Measurements from ENCODE around the gene MRPL11. TPM values are rescaled to one million over a fixed set of nuclear protein-coding genes. Genes with fewer than 3 reads are reported as not detected.
"Not testable (repeated sequence)": the region's sequence is repeated elsewhere in the genome, so short reads cannot be mapped to it uniquely, and the experiment has no call there.

MRPL11 gene
- total and polyA plus RNA-seq, 4 donors: 18.0 to 45.6 (median 32.3) TPM

- 5% methylated on average over 12 of the region's 12 CpGs for WGBS
- TF ChIP-seq YY1 (IDR thresholded peaks at IDR 0.05) (no peak), NR2F2 (IDR thresholded peaks at IDR 0.05) (no peak), MAX (IDR thresholded peaks at IDR 0.05) (no peak), ATF3 (IDR thresholded peaks at IDR 0.05) (no peak), HNF4G (IDR thresholded peaks at IDR 0.05) (no peak), JUND (IDR thresholded peaks at IDR 0.05) (no peak), ZBTB33 (IDR thresholded peaks at IDR 0.05) (no peak), EGR1 (IDR thresholded peaks at IDR 0.05; ENCODE audit: low read depth in 2 of 2) (no peak), FOXA1 (IDR thresholded peaks at IDR 0.05) (no peak), CTCF (IDR thresholded peaks at IDR 0.05; ENCODE audit: low read depth, low read length, missing input control) (no peak), SP1 (IDR thresholded peaks at IDR 0.05) (no peak)
- peaks cover 5 to 19% (median 7%) of the 10 kb centered on the region in 4 donors for H3K36me3 ChIP-seq (ENCODE audit: control insufficient read depth in 4 of 4, insufficient read depth in 3 of 4, low read depth in 1 of 4, low read length in 3 of 4)
- H3K9ac ChIP-seq (ENCODE audit: low read depth in 1 of 2, low read length in 2 of 2): peak overlapping the region in 1 of 2 donors; percentile 82
- peaks cover 5 to 7% (median 6%) of the 10 kb centered on the region in 4 donors for H3K4me1 ChIP-seq (ENCODE audit: control insufficient read depth in 4 of 4, insufficient read depth in 4 of 4, low read length in 3 of 4)
- peak overlapping the region in 1 of 2 donors; percentile 93 for H3K27ac ChIP-seq (ENCODE audit: low read depth in 1 of 2, low read length in 2 of 2)
- DNase-seq (ENCODE audit: low spot score): no peak
- peaks cover 0 to 2% (median 0%) of the 10 kb centered on the region in 4 donors for H3K9me3 ChIP-seq (ENCODE audit: control insufficient read depth in 4 of 4, low read length in 3 of 4)
- H3K27me3 ChIP-seq (ENCODE audit: control insufficient read depth in 4 of 4, insufficient read depth in 4 of 4, low read length in 3 of 4): no peaks in the 10 kb centered on the region
- peak overlapping the region; percentile 76 to 93 (median 80) for H3K4me3 ChIP-seq (ENCODE audit: low read depth in 1 of 3, low read length in 3 of 3)
Measured at GRCh38 chr11:66437979-66438503, 607 bp downstream of the MRPL11 start.

GRCh38 chr11:66432597-66432996 is 6.1 kb downstream of the MRPL11 start:
- DNase-seq (ENCODE audit: low spot score): no peak
- H3K27me3 ChIP-seq (ENCODE audit: control insufficient read depth in 4 of 4, insufficient read depth in 4 of 4, low read length in 3 of 4): no peaks in the 10 kb centered on the region
- no peaks in the 10 kb centered on the region for H3K9me3 ChIP-seq (ENCODE audit: control insufficient read depth in 4 of 4, low read length in 3 of 4)
- no peaks in the 10 kb centered on the region for H3K4me1 ChIP-seq (ENCODE audit: control insufficient read depth in 4 of 4, insufficient read depth in 4 of 4, low read length in 3 of 4)
- H3K9ac ChIP-seq (ENCODE audit: low read depth in 1 of 2, low read length in 2 of 2): no peak overlapping the region
- TF ChIP-seq JUND (IDR thresholded peaks at IDR 0.05) (no peak), CTCF (IDR thresholded peaks at IDR 0.05; ENCODE audit: low read depth, low read length, missing input control) (no peak), ZBTB33 (IDR thresholded peaks at IDR 0.05) (no peak), HNF4A (conservative IDR thresholded peaks at IDR 0.05) (no peak), RXRA (IDR thresholded peaks at IDR 0.05) (no peak), FOXA1 (IDR thresholded peaks at IDR 0.05) (no peak), HNF4G (IDR thresholded peaks at IDR 0.05) (no peak), TAF1 (conservative IDR thresholded peaks at IDR 0.05) (no peak)
- no peak overlapping the region for H3K27ac ChIP-seq (ENCODE audit: low read depth in 1 of 2, low read length in 2 of 2)
- peaks cover 5 to 22% (median 8%) of the 10 kb centered on the region in 4 donors for H3K36me3 ChIP-seq (ENCODE audit: control insufficient read depth in 4 of 4, insufficient read depth in 3 of 4, low read depth in 1 of 4, low read length in 3 of 4)
- WGBS: 92% methylated on average over 7 of the region's 7 CpGs
- no peak overlapping the region for H3K4me3 ChIP-seq (ENCODE audit: low read depth in 1 of 3, low read length in 3 of 3)

- not testable (repeated sequence) for H3K9me3 ChIP-seq (ENCODE audit: control insufficient read depth in 4 of 4, low read length in 3 of 4); DNase-seq (ENCODE audit: low spot score); H3K4me3 ChIP-seq (ENCODE audit: low read depth in 1 of 3, low read length in 3 of 3); H3K27ac ChIP-seq (ENCODE audit: low read depth in 1 of 2, low read length in 2 of 2); H3K27me3 ChIP-seq (ENCODE audit: control insufficient read depth in 4 of 4, insufficient read depth in 4 of 4, low read length in 3 of 4); H3K9ac ChIP-seq (ENCODE audit: low read depth in 1 of 2, low read length in 2 of 2); H3K4me1 ChIP-seq (ENCODE audit: control insufficient read depth in 4 of 4, insufficient read depth in 4 of 4, low read length in 3 of 4)
- WGBS: 87% methylated on average over 8 of the region's 8 CpGs
- peaks cover 3 to 22% (median 7%) of the 10 kb centered on the region in 4 donors for H3K36me3 ChIP-seq (ENCODE audit: control insufficient read depth in 4 of 4, insufficient read depth in 3 of 4, low read depth in 1 of 4, low read length in 3 of 4)
Measured at GRCh38 chr11:66431871-66432329, 6.7 kb downstream of the MRPL11 start.

GRCh38 chr11:66431287-66431686 is 7.4 kb downstream of the MRPL11 start:
- H3K4me1 ChIP-seq (ENCODE audit: control insufficient read depth in 4 of 4, insufficient read depth in 4 of 4, low read length in 3 of 4); H3K4me3 ChIP-seq (ENCODE audit: low read depth in 1 of 3, low read length in 3 of 3); H3K9ac ChIP-seq (ENCODE audit: low read depth in 1 of 2, low read length in 2 of 2); H3K9me3 ChIP-seq (ENCODE audit: control insufficient read depth in 4 of 4, low read length in 3 of 4); H3K27me3 ChIP-seq (ENCODE audit: control insufficient read depth in 4 of 4, insufficient read depth in 4 of 4, low read length in 3 of 4); H3K27ac ChIP-seq (ENCODE audit: low read depth in 1 of 2, low read length in 2 of 2); DNase-seq (ENCODE audit: low spot score): not testable (repeated sequence)
- H3K36me3 ChIP-seq (ENCODE audit: control insufficient read depth in 4 of 4, insufficient read depth in 3 of 4, low read depth in 1 of 4, low read length in 3 of 4): peaks cover 3 to 18% (median 6%) of the 10 kb centered on the region in 4 donors
